GM12878 (cell line): ENCODE data around the gene C1R. TPM values are rescaled to one million over a fixed set of nuclear protein-coding genes. Genes with fewer than 3 reads are reported as not detected.

ENCODE experiments used
- CHD2 ChIP-seq: IDR thresholded peaks from 2 replicates; pipeline ENCODE4 v1.6.1; 2011; ENCODE audit warnings: low read depth, low read length, improper control_type of control experiment, borderline replicate concordance
- CREB1 ChIP-seq: IDR thresholded peaks from 2 replicates; pipeline ENCODE4 v1.6.1; 2012; ENCODE audit warnings: low read depth, mild to moderate bottlenecking, inconsistent platforms
- CREM ChIP-seq: IDR thresholded peaks from 2 replicates; pipeline ENCODE4 v1.6.1; 2014; ENCODE audit warnings: antibody characterized with exemption, low read depth
- DPF2 ChIP-seq: fragments of 450-650 bp; IDR thresholded peaks from 2 replicates; pipeline ENCODE4 v1.6.1; 2017; ENCODE audit warnings: mild to moderate bottlenecking
- EGR1 ChIP-seq, 2 experiments: IDR thresholded peaks; 1 replicate in 1 of 2; 2 replicates in 1 of 2; pipeline ENCODE4 v1.6.1; 2011 to 2012; ENCODE audit warnings: low read depth in 2 of 2, low read length in 2 of 2, borderline replicate concordance in 1 of 2, mild to moderate bottlenecking in 1 of 2, moderate library complexity in 1 of 2
- IKZF1 ChIP-seq: fragments of 450-650 bp; conservative IDR thresholded peaks from 2 replicates; pipeline ENCODE4 v1.6.1; 2017; ENCODE audit warnings: antibody characterized with exemption, mild to moderate bottlenecking
- IKZF2 ChIP-seq, 2 experiments: fragments of 450-650 bp; IDR thresholded peaks; 2 replicates each; pipeline ENCODE4 v1.6.1; 2017; ENCODE audit warnings: mild to moderate bottlenecking in 2 of 2, moderate library complexity in 2 of 2
- MEF2A ChIP-seq: IDR thresholded peaks from 2 replicates; pipeline ENCODE4 v1.6.1; 2011; ENCODE audit warnings: low read depth, mild to moderate bottlenecking, low read length, moderate library complexity; ENCODE audit not compliant: insufficient read depth
- MEF2B ChIP-seq: fragments of 450-650 bp; IDR thresholded peaks from 2 replicates; pipeline ENCODE4 v1.6.1; 2018; ENCODE audit warnings: mild to moderate bottlenecking, moderate library complexity; ENCODE audit not compliant: partially characterized antibody, poor library complexity, severe bottlenecking
- NR2F1 ChIP-seq: fragments of 450-650 bp; conservative IDR thresholded peaks from 2 replicates; pipeline ENCODE4 v1.6.1; 2017; ENCODE audit warnings: mild to moderate bottlenecking
- POLR2A ChIP-seq: IDR thresholded peaks from 2 replicates; pipeline ENCODE4 v1.6.1; 2011; ENCODE audit warnings: low read depth, mild to moderate bottlenecking, low read length
- POLR2AphosphoS2 ChIP-seq: IDR thresholded peaks from 2 replicates; pipeline ENCODE4 v1.6.1; 2011; ENCODE audit warnings: low read depth, mild to moderate bottlenecking, low read length, improper control_type of control experiment, moderate library complexity
- SMAD1 ChIP-seq: fragments of 450-650 bp; IDR thresholded peaks from 2 replicates; pipeline ENCODE4 v1.6.1; 2018; ENCODE audit warnings: mild to moderate bottlenecking, low read depth; ENCODE audit not compliant: partially characterized antibody
- SMAD5 ChIP-seq: IDR thresholded peaks from 2 replicates; pipeline ENCODE4 v1.6.1; 2016; ENCODE audit warnings: antibody characterized with exemption, low read depth
- SPI1 ChIP-seq: IDR thresholded peaks from 2 replicates; pipeline ENCODE4 v1.6.1; 2011; ENCODE audit warnings: low read depth, mild to moderate bottlenecking, low read length, moderate library complexity, borderline replicate concordance; ENCODE audit not compliant: insufficient read depth
- TAF1 ChIP-seq: IDR thresholded peaks from 2 replicates; pipeline ENCODE4 v1.6.1; 2011; ENCODE audit warnings: mild to moderate bottlenecking, low read depth, low read length, borderline replicate concordance
- TCF3 ChIP-seq: IDR thresholded peaks from 2 replicates; pipeline ENCODE4 v1.6.1; 2012; ENCODE audit warnings: low read depth, mild to moderate bottlenecking, low read length, borderline replicate concordance; ENCODE audit not compliant: insufficient read depth
- ZNF274 ChIP-seq: IDR thresholded peaks from one replicate; pipeline ENCODE4 v1.8.0; 2011; ENCODE audit not compliant: insufficient read length, insufficient read depth
- polyA plus RNA-seq, 11 experiments: library from polyadenylated mRNA; depleted of rRNA in 4 of 11; unstranded in 6 of 11; stranded (reverse) in 5 of 11; fragments of >200 nt; fragmentation: Nextera tagmentation in 4 of 11; fragmentation: Illumina TruSeq in 1 of 11; extraction: Ambion mirVana in 4 of 11; extraction: Trizol in 1 of 11; gene quantifications; 1 replicate in 1 of 11; 2 replicates in 10 of 11; pipeline versions ENCODE4 v1.2.1 to v1.2.3, GENCODE V29; 2011 to 2016; ENCODE audit warnings: inconsistent platforms in 2 of 11, missing spikeins in 2 of 11, low read depth in 1 of 11
- total RNA-seq, 4 experiments: library from RNA; depleted of rRNA in 3 of 4; stranded (reverse); fragments of >200 nt in 3 of 4; fragmentation: Illumina TruSeq in 1 of 4; extraction: Trizol in 1 of 4; gene quantifications; 2 replicates each; pipeline versions ENCODE4 v1.2.1 to v1.2.3, GENCODE V29; 2013 to 2021
- TF ChIP-seq, protein P1 (sequence below): fragments of 450-650 bp; conservative IDR thresholded peaks from 2 replicates; pipeline ENCODE4 v1.6.1; 2017; ENCODE audit warnings: mild to moderate bottlenecking, moderate library complexity
- TF ChIP-seq, protein P2 (sequence below): IDR thresholded peaks from 2 replicates; pipeline ENCODE4 v1.6.1; 2012; ENCODE audit warnings: low read depth, low read length, improper control_type of control experiment
- TF ChIP-seq, protein P3 (sequence below): fragments of 450-650 bp; formaldehyde crosslinking; IDR thresholded peaks from 2 replicates; pipeline ENCODE4 v1.4.0; 2022; ENCODE audit warnings: mild to moderate bottlenecking, moderate library complexity

Gene C1R
- total and polyA plus RNA-seq, 10 of the 15 experiments (the other 5 are each of a cell fraction or from before 2014, with no cell fraction given): 0.31 to 1.9 (median 0.96) TPM; not detected in 1

- TF ChIP-seq MEF2B (peak; percentile 25), SMAD5 (0 out of 2 replicates have a peak, but pooled peaks have one; percentile 39), IKZF2 (IDR thresholded peaks at IDR 0.05) (peak; percentile 49 to 66; a peak in 3 of 4 replicates), EGR1 (IDR thresholded peaks at IDR 0.05; ENCODE audit: borderline replicate concordance in 1 of 2, low read depth in 2 of 2, low read length in 2 of 2) (peak in 1 of 2 experiments; percentile 91; a peak in 2 of 3 replicates), POLR2AphosphoS2 (peak; percentile 63; the same call in 1 of the 2 replicates), SMAD1 (peak; percentile 65), CHD2 (peak; percentile 95), DPF2 (peak; percentile 78), SPI1 (peak; percentile 70), TAF1 (peak; percentile 80; the same call in 1 of the 2 replicates), TCF3 (peak; percentile 95), CREB1 (0 out of 2 replicates have a peak, but pooled peaks have one; percentile 41), POLR2A (peak; percentile 97), IKZF1 (peak; percentile 70), ZNF274 (no peak), CREM (peak; percentile 22; the same call in 1 of the 2 replicates), MEF2A (0 out of 2 replicates have a peak, but pooled peaks have one; percentile 18), NR2F1 (peak; percentile 41; the same call in 1 of the 2 replicates)
- TF ChIP-seq, protein P1, sequence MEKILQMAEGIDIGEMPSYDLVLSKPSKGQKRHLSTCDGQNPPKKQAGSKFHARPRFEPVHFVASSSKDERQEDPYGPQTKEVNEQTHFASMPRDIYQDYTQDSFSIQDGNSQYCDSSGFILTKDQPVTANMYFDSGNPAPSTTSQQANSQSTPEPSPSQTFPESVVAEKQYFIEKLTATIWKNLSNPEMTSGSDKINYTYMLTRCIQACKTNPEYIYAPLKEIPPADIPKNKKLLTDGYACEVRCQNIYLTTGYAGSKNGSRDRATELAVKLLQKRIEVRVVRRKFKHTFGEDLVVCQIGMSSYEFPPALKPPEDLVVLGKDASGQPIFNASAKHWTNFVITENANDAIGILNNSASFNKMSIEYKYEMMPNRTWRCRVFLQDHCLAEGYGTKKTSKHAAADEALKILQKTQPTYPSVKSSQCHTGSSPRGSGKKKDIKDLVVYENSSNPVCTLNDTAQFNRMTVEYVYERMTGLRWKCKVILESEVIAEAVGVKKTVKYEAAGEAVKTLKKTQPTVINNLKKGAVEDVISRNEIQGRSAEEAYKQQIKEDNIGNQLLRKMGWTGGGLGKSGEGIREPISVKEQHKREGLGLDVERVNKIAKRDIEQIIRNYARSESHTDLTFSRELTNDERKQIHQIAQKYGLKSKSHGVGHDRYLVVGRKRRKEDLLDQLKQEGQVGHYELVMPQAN: peak; percentile 69
- TF ChIP-seq, protein P2, sequence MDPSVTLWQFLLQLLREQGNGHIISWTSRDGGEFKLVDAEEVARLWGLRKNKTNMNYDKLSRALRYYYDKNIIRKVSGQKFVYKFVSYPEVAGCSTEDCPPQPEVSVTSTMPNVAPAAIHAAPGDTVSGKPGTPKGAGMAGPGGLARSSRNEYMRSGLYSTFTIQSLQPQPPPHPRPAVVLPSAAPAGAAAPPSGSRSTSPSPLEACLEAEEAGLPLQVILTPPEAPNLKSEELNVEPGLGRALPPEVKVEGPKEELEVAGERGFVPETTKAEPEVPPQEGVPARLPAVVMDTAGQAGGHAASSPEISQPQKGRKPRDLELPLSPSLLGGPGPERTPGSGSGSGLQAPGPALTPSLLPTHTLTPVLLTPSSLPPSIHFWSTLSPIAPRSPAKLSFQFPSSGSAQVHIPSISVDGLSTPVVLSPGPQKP: 0 out of 2 replicates have a peak, but pooled peaks have one; percentile 34
- TF ChIP-seq, protein P3, sequence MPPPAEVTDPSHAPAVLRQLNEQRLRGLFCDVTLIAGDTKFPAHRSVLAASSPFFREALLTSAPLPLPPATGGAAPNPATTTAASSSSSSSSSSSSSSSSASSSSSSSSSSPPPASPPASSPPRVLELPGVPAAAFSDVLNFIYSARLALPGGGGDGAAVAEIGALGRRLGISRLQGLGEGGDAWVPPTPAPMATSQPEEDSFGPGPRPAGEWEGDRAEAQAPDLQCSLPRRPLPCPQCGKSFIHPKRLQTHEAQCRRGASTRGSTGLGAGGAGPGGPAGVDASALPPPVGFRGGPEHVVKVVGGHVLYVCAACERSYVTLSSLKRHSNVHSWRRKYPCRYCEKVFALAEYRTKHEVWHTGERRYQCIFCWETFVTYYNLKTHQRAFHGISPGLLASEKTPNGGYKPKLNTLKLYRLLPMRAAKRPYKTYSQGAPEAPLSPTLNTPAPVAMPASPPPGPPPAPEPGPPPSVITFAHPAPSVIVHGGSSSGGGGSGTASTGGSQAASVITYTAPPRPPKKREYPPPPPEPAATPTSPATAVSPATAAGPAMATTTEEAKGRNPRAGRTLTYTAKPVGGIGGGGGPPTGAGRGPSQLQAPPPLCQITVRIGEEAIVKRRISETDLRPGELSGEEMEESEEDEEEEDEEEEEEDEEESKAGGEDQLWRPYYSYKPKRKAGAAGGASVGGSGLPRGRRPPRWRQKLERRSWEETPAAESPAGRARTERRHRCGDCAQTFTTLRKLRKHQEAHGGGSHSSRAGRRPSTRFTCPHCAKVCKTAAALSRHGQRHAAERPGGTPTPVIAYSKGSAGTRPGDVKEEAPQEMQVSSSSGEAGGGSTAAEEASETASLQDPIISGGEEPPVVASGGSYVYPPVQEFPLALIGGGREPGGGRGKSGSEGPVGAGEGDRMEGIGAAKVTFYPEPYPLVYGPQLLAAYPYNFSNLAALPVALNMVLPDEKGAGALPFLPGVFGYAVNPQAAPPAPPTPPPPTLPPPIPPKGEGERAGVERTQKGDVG: no peak
Measured at GRCh38 chr12:7108003-7108795, 16.0 kb upstream of the C1R start (continued).
